T-cell (primary cell): ENCODE results near the gene DCC. TPM values are rescaled to one million over a fixed set of nuclear protein-coding genes. Genes with fewer than 3 reads are reported as not detected.

ENCODE experiments used
- ATAC-seq, 4 experiments: fragments of 200-7000 bp in 3 of 4; fragments of 150-1000 bp in 1 of 4; cut with Tn5 transposase; replicated peaks in 1 of 4; 1 replicate in 3 of 4; 2 replicates in 1 of 4; pipeline ENCODE4 v1.10.0; 2021; ENCODE audit warnings: moderate library complexity in 3 of 4, mild to moderate bottlenecking in 2 of 4, moderate number of reproducible peaks in 1 of 4
- CTCF ChIA-PET, 2 donors: fragments of 300-600 bp; sonication (Branson Sonifier 250); formaldehyde crosslinking; loops; one replicate each; lab custom pipeline; 2022; ENCODE audit warnings: antibody characterized with exemption in 2 of 2; lab: Charles Lee
- POLR2A ChIA-PET, 2 donors: fragments of 300-600 bp; sonication (Branson Sonifier 250); formaldehyde crosslinking; loops; one replicate each; lab custom pipeline; 2022; ENCODE audit warnings: antibody characterized with exemption in 2 of 2; lab: Charles Lee
- DNase-seq, 35 experiments: peaks; one replicate each; pipeline versions ENCODE4 v3.0.0 to v3.0.0-alpha.2; 2013 to 2023
- H3K27ac ChIP-seq: one replicate; pipeline ENCODE4 v1.5.1; 2013; ENCODE audit warnings: low read length
- H3K27me3 ChIP-seq, 2 experiments: replicated peaks in 1 of 2; 1 replicate in 1 of 2; 2 replicates in 1 of 2; pipeline versions ENCODE4 v1.6.1 to v1.7.0; 2013; ENCODE audit warnings: low read length in 1 of 2, mixed read lengths in 1 of 2; ENCODE audit not compliant: control insufficient read depth in 2 of 2, insufficient read depth in 2 of 2; ENCODE audit errors: extremely low read depth in 1 of 2
- H3K36me3 ChIP-seq, 2 donors: 1 replicate in 1 of 2; 2 replicates in 1 of 2; pipeline versions ENCODE4 v1.6.1 to v1.7.0; 2013; ENCODE audit warnings: low read length in 1 of 2; ENCODE audit not compliant: control insufficient read depth in 2 of 2, insufficient read depth in 1 of 2; ENCODE audit errors: extremely low read depth in 1 of 2
- H3K4me1 ChIP-seq, 2 experiments: 1 replicate in 1 of 2; 2 replicates in 1 of 2; pipeline versions ENCODE4 v1.6.1 to v1.7.0; 2013; ENCODE audit warnings: low read length in 2 of 2, mixed read lengths in 1 of 2; ENCODE audit not compliant: insufficient read depth in 2 of 2, control insufficient read depth in 1 of 2; ENCODE audit errors: extremely low read depth in 1 of 2
- H3K4me3 ChIP-seq, 2 donors: 1 replicate in 1 of 2; 2 replicates in 1 of 2; pipeline versions ENCODE4 v1.5.1 to v1.7.0; 2013; ENCODE audit warnings: mild to moderate bottlenecking in 2 of 2, low read length in 1 of 2, moderate library complexity in 1 of 2; ENCODE audit not compliant: control insufficient read depth in 1 of 2; ENCODE audit errors: extremely low read depth in 1 of 2
- H3K9me3 ChIP-seq: 2 replicates; pipeline ENCODE4 v1.7.0; 2013
- H3K27ac Mint-ChIP-seq, 2 donors: one replicate each; pipeline ENCODE4 v1.8.0; 2020 to 2021; ENCODE audit warnings: mild to moderate bottlenecking in 2 of 2, mixed read lengths in 2 of 2
- H3K27me3 Mint-ChIP-seq, 2 donors: one replicate each; pipeline ENCODE4 v1.8.0; 2021 to 2022; ENCODE audit warnings: mixed read lengths in 2 of 2
- H3K36me3 Mint-ChIP-seq: one replicate; pipeline ENCODE4 v1.8.0; 2021; ENCODE audit warnings: mixed read lengths
- H3K4me1 Mint-ChIP-seq, 3 donors: one replicate each; pipeline ENCODE4 v1.8.0; 2020 to 2022; ENCODE audit warnings: mixed read lengths in 3 of 3, mild to moderate bottlenecking in 1 of 3
- H3K4me3 Mint-ChIP-seq, 3 donors: one replicate each; pipeline ENCODE4 v1.8.0; 2020 to 2022; ENCODE audit warnings: mild to moderate bottlenecking in 3 of 3, mixed read lengths in 3 of 3, moderate library complexity in 3 of 3
- H3K9me3 Mint-ChIP-seq, 3 donors: one replicate each; pipeline ENCODE4 v1.8.0; 2020 to 2022; ENCODE audit warnings: mixed read lengths in 3 of 3
- WGBS: methylation state at CpG from one replicate; pipeline ENCODE4 v1.1.5; 2013; ENCODE audit warnings: missing lambda C conversion rate; ENCODE audit not compliant: insufficient coverage; 5-methylcytosine and 5-hydroxymethylcytosine counted together
- total RNA-seq, 35 experiments: library from RNA in 6 of 35; stranded (reverse) in 6 of 35; fragments of 120-200 nt in 1 of 35; gene quantifications; one replicate each; pipeline versions ENCODE4 v1.2.1 to v1.2.4 and lab custom pipeline; 2013 to 2026

Gene DCC
- total RNA-seq, 5 donors from 2014 or later (not counting 1 experiment from before 2014, with no cell fraction given) = not detected

- Histone ChIP-seq H3K9me3 (no peaks in the 10 kb centered on the region), H3K27me3 (no peaks in the 10 kb centered on the region), H3K36me3 (no peaks in the 10 kb centered on the region), H3K4me1 (no peaks in the 10 kb centered on the region), H3K4me3 (no peak overlapping the region), H3K27ac (no peak overlapping the region)
- Mint-ChIP-seq H3K4me3 (no peak overlapping the region), H3K27ac (no peak overlapping the region), H3K27me3 (no peaks in the 10 kb centered on the region), H3K36me3 (no peaks in the 10 kb centered on the region), H3K9me3 (peaks cover 2 to 8% (median 3%) of the 10 kb centered on the region in 3 donors), H3K4me1 (no peaks in the 10 kb centered on the region)
- DNase-seq (no peak), ATAC-seq (no peak)
- POLR2A ChIA-PET = no interaction called here
- CTCF ChIA-PET = no interaction called here
Observed at GRCh38 chr18:53219853-53220252, 879.9 kb downstream of the DCC start.

DNA sequence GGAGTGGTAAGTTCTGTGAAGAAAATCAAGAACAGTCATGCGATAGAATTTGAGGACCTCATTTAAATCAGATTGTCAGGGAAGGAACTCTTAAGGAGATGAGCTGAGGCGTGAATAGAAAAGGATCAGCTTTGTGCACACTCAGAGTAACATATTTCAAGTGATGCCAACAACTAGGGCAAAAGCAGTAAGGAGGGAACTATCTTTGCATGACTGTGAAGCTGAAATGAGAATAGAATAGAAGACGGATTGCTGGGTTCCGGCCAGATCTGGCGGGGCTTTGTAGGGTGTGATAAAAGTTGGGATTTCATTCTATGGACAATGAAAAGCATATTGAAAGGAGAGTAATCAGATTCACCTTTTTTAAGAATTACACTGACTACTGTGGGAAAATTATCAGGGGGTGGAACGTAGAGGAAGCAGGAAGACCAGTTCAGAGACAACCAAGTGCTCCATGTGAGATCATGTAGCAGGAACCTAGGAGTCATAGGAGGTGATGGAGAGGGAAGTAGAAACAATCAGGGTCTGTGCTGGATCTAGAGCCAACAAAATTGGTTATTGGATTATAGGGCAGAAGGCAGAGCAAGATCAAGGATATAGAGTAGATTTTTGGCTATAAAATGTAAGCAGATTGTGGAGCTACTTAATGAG, 884.3 kb downstream of the DCC start:
- peaks cover 0 to 8% (median 0%) of the 10 kb centered on the region in 3 donors for H3K9me3 Mint-ChIP-seq
- ChIA-PET CTCF (no interaction called here), POLR2A (no interaction called here)
- no peak overlapping the region for H3K4me3 Mint-ChIP-seq
- H3K4me1 Mint-ChIP-seq = no peaks in the 10 kb centered on the region
- H3K4me1 ChIP-seq = no peaks in the 10 kb centered on the region
- no peaks in the 10 kb centered on the region for H3K36me3 ChIP-seq
- no peaks in the 10 kb centered on the region for H3K27me3 Mint-ChIP-seq
- H3K4me3 ChIP-seq = no peak overlapping the region
- no peaks in the 10 kb centered on the region for H3K36me3 Mint-ChIP-seq
- no peak overlapping the region for H3K27ac Mint-ChIP-seq
- DNase-seq = no peak
- no peaks in the 10 kb centered on the region for H3K27me3 ChIP-seq
- no peaks in the 10 kb centered on the region for H3K9me3 ChIP-seq
- ATAC-seq = no peak
- 58% methylated on average over 4 of the region's 6 CpGs for WGBS
- no peak overlapping the region for H3K27ac ChIP-seq

- H3K4me3 Mint-ChIP-seq = no peak overlapping the region
- no peaks in the 10 kb centered on the region for H3K36me3 ChIP-seq
- no peak overlapping the region for H3K27ac Mint-ChIP-seq
- H3K27ac ChIP-seq = no peak overlapping the region
- H3K27me3 Mint-ChIP-seq = no peaks in the 10 kb centered on the region
- no peaks in the 10 kb centered on the region for H3K4me1 Mint-ChIP-seq
- 60% methylated on average over 2 of the region's 3 CpGs for WGBS
- no peak overlapping the region for H3K4me3 ChIP-seq
- ATAC-seq = no peak
- no peaks in the 10 kb centered on the region for H3K4me1 ChIP-seq
- H3K36me3 Mint-ChIP-seq = no peaks in the 10 kb centered on the region
- no peaks in the 10 kb centered on the region for H3K27me3 ChIP-seq
- no peak for DNase-seq
- no peaks in the 10 kb centered on the region for H3K9me3 Mint-ChIP-seq
- CTCF ChIA-PET = no interaction called here
- no peaks in the 10 kb centered on the region for H3K9me3 ChIP-seq
- POLR2A ChIA-PET = interaction anchor here in 1 of 2 donors (0.6 kb wide), 1 partner anchor 215 kb away, joined by 4 read pairs; no protein-coding TSS in a partner anchor
Observed at GRCh38 chr18:53225567-53226325, 885.7 kb downstream of the DCC start.

DNA sequence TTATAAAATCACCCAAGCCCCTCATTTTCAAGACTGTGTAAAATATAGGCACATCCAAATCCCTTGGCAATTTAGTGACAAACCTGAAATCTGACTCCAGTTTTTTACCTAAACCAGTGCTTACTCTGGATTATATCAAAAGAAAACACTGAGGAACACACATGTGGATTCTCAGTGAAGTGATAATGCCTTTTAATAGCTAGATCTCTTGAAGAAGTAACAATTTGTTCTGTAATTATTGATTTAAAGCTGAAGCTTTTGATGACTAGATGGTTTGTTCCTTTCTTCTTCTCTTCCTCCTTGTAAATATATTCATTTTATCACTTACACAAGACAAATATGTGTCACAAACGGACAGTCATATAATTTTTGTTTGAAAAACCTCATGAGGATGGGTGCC, 894.6 kb downstream of the DCC start:
- Histone ChIP-seq H3K36me3 (no peaks in the 10 kb centered on the region), H3K4me3 (no peak overlapping the region), H3K27ac (no peak overlapping the region), H3K27me3 (no peaks in the 10 kb centered on the region), H3K9me3 (no peaks in the 10 kb centered on the region), H3K4me1 (no peaks in the 10 kb centered on the region)
- Mint-ChIP-seq H3K27ac (no peak overlapping the region), H3K4me3 (no peak overlapping the region), H3K9me3 (peaks cover 9 to 18% (median 13%) of the 10 kb centered on the region in 3 donors), H3K36me3 (no peaks in the 10 kb centered on the region), H3K27me3 (no peaks in the 10 kb centered on the region), H3K4me1 (no peaks in the 10 kb centered on the region)
- DNase-seq (no peak), ATAC-seq (no peak)
- WGBS = no CpG with 5 or more reads among the region's 1 CpG
- POLR2A ChIA-PET = no interaction called here
- CTCF ChIA-PET = no interaction called here

GRCh38 chr18:53241161-53241560, 901.2 kb downstream of the DCC start:
- WGBS = 60% methylated on average over 1 of the region's 3 CpGs
- Histone ChIP-seq H3K27ac (no peak overlapping the region), H3K4me3 (no peak overlapping the region), H3K36me3 (no peaks in the 10 kb centered on the region), H3K27me3 (no peaks in the 10 kb centered on the region), H3K4me1 (no peaks in the 10 kb centered on the region), H3K9me3 (no peaks in the 10 kb centered on the region)
- CTCF ChIA-PET = no interaction called here
- H3K36me3 Mint-ChIP-seq = no peaks in the 10 kb centered on the region
- H3K27ac Mint-ChIP-seq = no peak overlapping the region
- no peaks in the 10 kb centered on the region for H3K27me3 Mint-ChIP-seq
- DNase-seq = no peak
- H3K4me1 Mint-ChIP-seq = no peaks in the 10 kb centered on the region
- ATAC-seq = no peak
- POLR2A ChIA-PET = no interaction called here
- H3K9me3 Mint-ChIP-seq = peaks cover 4 to 21% (median 21%) of the 10 kb centered on the region in 3 donors
- no peak overlapping the region for H3K4me3 Mint-ChIP-seq

DNA sequence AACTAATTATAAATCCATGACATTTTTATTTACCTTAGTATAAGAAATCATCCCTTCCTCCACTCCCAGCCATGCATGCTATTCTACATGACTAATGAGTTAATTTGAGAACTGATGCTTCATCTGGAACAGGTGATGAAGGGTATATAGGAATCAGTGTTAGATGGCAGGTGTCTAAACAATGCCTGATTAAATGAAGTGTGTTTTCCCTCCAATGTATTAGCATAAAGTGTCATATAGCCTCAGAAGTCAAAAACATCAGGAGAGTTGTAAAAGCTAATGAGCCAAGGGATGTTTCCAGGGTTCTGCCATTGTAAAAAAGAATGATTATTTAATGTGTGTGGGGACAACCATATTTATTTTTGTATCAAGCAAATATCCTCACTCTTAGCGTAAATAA, 913.8 kb downstream of the DCC start:
- Mint-ChIP-seq H3K4me3 (no peak overlapping the region), H3K27me3 (no peaks in the 10 kb centered on the region), H3K36me3 (no peaks in the 10 kb centered on the region), H3K4me1 (no peaks in the 10 kb centered on the region), H3K27ac (no peak overlapping the region), H3K9me3 (peaks cover 10 to 31% (median 12%) of the 10 kb centered on the region in 3 donors)
- H3K9me3 ChIP-seq = no peaks in the 10 kb centered on the region
- no peaks in the 10 kb centered on the region for H3K36me3 ChIP-seq
- CTCF ChIA-PET = no interaction called here
- H3K4me1 ChIP-seq = no peaks in the 10 kb centered on the region
- no peak for DNase-seq
- 80% methylated on average over 1 of the region's 1 CpG for WGBS
- no peaks in the 10 kb centered on the region for H3K27me3 ChIP-seq
- no peak overlapping the region for H3K27ac ChIP-seq
- H3K4me3 ChIP-seq = no peak overlapping the region
- ATAC-seq = no peak
- POLR2A ChIA-PET = no interaction called here
